ENCODE measurements around the gene TMEM135. TPM values are rescaled to one million over a fixed set of nuclear protein-coding genes. Genes with fewer than 3 reads are reported as not detected.

The TMEM135 gene
- total RNA-seq, 1 donor from 2014 or later: 20.6 TPM

DNA sequence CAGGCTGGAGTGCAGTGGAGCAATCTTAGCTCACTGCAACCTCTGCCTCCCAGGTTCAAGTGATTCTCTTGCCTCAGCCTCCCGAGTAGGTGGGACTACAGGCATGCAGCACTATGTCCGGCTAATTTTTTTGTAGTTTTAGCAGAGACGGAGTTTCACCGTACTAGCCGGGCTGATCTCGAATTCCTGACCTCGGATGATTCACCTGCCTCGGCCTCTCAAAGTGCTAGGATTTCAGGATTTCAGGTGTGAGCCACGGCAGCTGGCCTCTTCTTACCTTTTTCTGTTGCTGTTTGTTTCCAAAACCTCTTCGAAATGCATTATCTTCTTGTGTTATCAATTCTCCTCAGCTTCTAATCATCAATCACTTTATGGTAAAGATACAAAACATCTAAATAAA, 22.1 kb upstream of the TMEM135 start:
- Histone ChIP-seq H3K4me1 (ENCODE audit: insufficient read depth, low read length) (no peaks in the 10 kb centered on the region), H4K20me1 (ENCODE audit: insufficient read depth, low read length) (no peaks in the 10 kb centered on the region), H3K36me3 (ENCODE audit: insufficient read depth, low read length) (no peaks in the 10 kb centered on the region), H3K27ac (ENCODE audit: low read depth, low read length) (no peak overlapping the region), H3K79me2 (ENCODE audit: insufficient read depth, low read length) (no peaks in the 10 kb centered on the region), H3K9me3 (ENCODE audit: insufficient read depth, low read depth, low read length) (no peaks in the 10 kb centered on the region), H3K4me3 (ENCODE audit: insufficient read depth, low read depth, low read length) (no peak overlapping the region), H3K27me3 (ENCODE audit: insufficient read depth, low read length) (no peaks in the 10 kb centered on the region), H3K9ac (ENCODE audit: low read length) (no peak overlapping the region), H3K4me2 (ENCODE audit: low read length) (no peak overlapping the region), H2AFZ (ENCODE audit: low read depth, low read length) (no peak overlapping the region)
- TF ChIP-seq EZH2 (IDR thresholded peaks at IDR 0.05; ENCODE audit: insufficient read depth, low read length): no peak
- TF ChIP-seq, protein P1, sequence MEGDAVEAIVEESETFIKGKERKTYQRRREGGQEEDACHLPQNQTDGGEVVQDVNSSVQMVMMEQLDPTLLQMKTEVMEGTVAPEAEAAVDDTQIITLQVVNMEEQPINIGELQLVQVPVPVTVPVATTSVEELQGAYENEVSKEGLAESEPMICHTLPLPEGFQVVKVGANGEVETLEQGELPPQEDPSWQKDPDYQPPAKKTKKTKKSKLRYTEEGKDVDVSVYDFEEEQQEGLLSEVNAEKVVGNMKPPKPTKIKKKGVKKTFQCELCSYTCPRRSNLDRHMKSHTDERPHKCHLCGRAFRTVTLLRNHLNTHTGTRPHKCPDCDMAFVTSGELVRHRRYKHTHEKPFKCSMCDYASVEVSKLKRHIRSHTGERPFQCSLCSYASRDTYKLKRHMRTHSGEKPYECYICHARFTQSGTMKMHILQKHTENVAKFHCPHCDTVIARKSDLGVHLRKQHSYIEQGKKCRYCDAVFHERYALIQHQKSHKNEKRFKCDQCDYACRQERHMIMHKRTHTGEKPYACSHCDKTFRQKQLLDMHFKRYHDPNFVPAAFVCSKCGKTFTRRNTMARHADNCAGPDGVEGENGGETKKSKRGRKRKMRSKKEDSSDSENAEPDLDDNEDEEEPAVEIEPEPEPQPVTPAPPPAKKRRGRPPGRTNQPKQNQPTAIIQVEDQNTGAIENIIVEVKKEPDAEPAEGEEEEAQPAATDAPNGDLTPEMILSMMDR (IDR thresholded peaks at IDR 0.05; ENCODE audit: insufficient read depth, low read depth, low read length): no peak
- no peaks in the 10 kb centered on the region for H3K9me3 Mint-ChIP-seq (ENCODE audit: unreplicated experiment)
- H3K27me3 Mint-ChIP-seq (ENCODE audit: low read depth, unreplicated experiment): no peaks in the 10 kb centered on the region
- no peak overlapping the region for H3K4me3 Mint-ChIP-seq (ENCODE audit: unreplicated experiment)
- no peak overlapping the region for H3K27ac Mint-ChIP-seq (ENCODE audit: unreplicated experiment)
- peaks cover 4% of the 10 kb centered on the region for H3K4me1 Mint-ChIP-seq (ENCODE audit: low read depth, unreplicated experiment)
- FAIRE-seq (no peak), DNase-seq (ENCODE audit: low read depth) (no peak)
- H3K36me3 Mint-ChIP-seq (ENCODE audit: low read depth, unreplicated experiment): no peaks in the 10 kb centered on the region

DNA sequence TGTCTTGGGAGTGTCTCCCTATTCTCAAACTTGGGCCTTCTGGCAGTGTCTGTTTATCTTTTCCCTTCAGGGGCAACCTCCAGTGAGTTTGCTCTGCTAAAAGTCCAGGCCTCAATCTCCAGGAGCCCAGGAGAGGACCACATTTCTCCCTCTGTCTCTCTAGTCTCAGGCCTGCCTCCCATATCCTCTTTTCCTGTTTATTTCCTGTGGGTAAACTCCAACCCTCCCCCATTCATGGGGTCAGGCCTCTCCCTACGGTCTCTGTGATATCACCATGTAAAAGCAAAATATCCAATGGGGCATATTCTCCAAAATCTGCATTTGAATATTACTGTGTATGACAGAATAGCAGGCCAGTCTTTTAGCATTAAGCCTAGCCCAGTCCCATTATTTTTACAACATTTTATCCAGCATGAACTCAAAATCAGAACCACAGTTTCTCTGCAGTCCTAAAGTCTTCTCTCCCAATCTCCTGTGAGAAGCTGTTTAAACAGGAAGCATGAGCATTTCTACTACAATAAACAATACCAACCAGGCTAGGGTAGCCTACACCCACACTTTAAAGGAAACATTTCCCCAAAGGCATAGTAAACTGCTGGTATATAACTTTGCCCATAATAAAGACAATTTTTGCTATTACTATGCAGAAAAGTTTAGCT, 18.0 kb upstream of the TMEM135 start:
- TF ChIP-seq, protein P1 (IDR thresholded peaks at IDR 0.05; ENCODE audit: insufficient read depth, low read depth, low read length): no peak
- TF ChIP-seq EZH2 (IDR thresholded peaks at IDR 0.05; ENCODE audit: insufficient read depth, low read length): no peak
- Mint-ChIP-seq H3K4me3 (ENCODE audit: unreplicated experiment) (no peak overlapping the region), H3K9me3 (ENCODE audit: unreplicated experiment) (peaks cover 5% of the 10 kb centered on the region), H3K36me3 (ENCODE audit: low read depth, unreplicated experiment) (no peaks in the 10 kb centered on the region), H3K4me1 (ENCODE audit: low read depth, unreplicated experiment) (peaks cover 4% of the 10 kb centered on the region), H3K27me3 (ENCODE audit: low read depth, unreplicated experiment) (no peaks in the 10 kb centered on the region), H3K27ac (ENCODE audit: unreplicated experiment) (peak overlapping the region; percentile 23)
- no peaks in the 10 kb centered on the region for H3K27me3 ChIP-seq (ENCODE audit: insufficient read depth, low read length)
- H4K20me1 ChIP-seq (ENCODE audit: insufficient read depth, low read length): no peaks in the 10 kb centered on the region
- H3K79me2 ChIP-seq (ENCODE audit: insufficient read depth, low read length): no peaks in the 10 kb centered on the region
- no peak overlapping the region for H3K4me2 ChIP-seq (ENCODE audit: low read length)
- DNase-seq (ENCODE audit: low read depth): no peak
- no peak overlapping the region for H2AFZ ChIP-seq (ENCODE audit: low read depth, low read length)
- no peak for FAIRE-seq
- no peaks in the 10 kb centered on the region for H3K9me3 ChIP-seq (ENCODE audit: insufficient read depth, low read depth, low read length)
- no peak overlapping the region for H3K27ac ChIP-seq (ENCODE audit: low read depth, low read length)
- H3K4me3 ChIP-seq (ENCODE audit: insufficient read depth, low read depth, low read length): no peak overlapping the region
- H3K4me1 ChIP-seq (ENCODE audit: insufficient read depth, low read length): no peaks in the 10 kb centered on the region
- no peaks in the 10 kb centered on the region for H3K36me3 ChIP-seq (ENCODE audit: insufficient read depth, low read length)
- H3K9ac ChIP-seq (ENCODE audit: low read length): no peak overlapping the region

DNA sequence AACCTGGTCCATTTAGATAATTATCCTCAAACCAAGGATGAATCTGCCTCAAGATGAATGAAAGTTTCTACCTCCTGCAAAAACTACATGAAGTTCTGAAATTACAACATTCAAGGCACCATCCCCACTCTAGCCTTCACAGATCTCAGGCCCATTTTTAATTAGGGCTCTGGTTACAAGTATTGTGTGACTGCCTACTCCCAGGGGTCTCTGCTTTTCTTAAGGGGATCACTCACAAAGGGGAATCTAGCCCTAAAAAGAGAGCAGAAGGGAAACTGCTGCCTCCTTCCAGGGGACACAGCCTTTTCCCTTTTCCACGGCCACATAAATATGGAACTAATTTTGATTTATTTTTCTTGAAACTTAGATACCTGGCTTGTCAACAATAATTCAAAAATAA, 17.4 kb upstream of the TMEM135 start:
- no peak overlapping the region for H3K4me3 ChIP-seq (ENCODE audit: insufficient read depth, low read depth, low read length)
- Mint-ChIP-seq H3K36me3 (ENCODE audit: low read depth, unreplicated experiment) (no peaks in the 10 kb centered on the region), H3K4me1 (ENCODE audit: low read depth, unreplicated experiment) (peaks cover 4% of the 10 kb centered on the region), H3K9me3 (ENCODE audit: unreplicated experiment) (peaks cover 5% of the 10 kb centered on the region), H3K27me3 (ENCODE audit: low read depth, unreplicated experiment) (no peaks in the 10 kb centered on the region), H3K27ac (ENCODE audit: unreplicated experiment) (no peak overlapping the region), H3K4me3 (ENCODE audit: unreplicated experiment) (no peak overlapping the region)
- no peaks in the 10 kb centered on the region for H3K79me2 ChIP-seq (ENCODE audit: insufficient read depth, low read length)
- H3K9me3 ChIP-seq (ENCODE audit: insufficient read depth, low read depth, low read length): no peaks in the 10 kb centered on the region
- H3K4me2 ChIP-seq (ENCODE audit: low read length): no peak overlapping the region
- no peak overlapping the region for H2AFZ ChIP-seq (ENCODE audit: low read depth, low read length)
- no peaks in the 10 kb centered on the region for H3K36me3 ChIP-seq (ENCODE audit: insufficient read depth, low read length)
- FAIRE-seq: no peak
- no peak overlapping the region for H3K27ac ChIP-seq (ENCODE audit: low read depth, low read length)
- no peaks in the 10 kb centered on the region for H4K20me1 ChIP-seq (ENCODE audit: insufficient read depth, low read length)
- no peaks in the 10 kb centered on the region for H3K4me1 ChIP-seq (ENCODE audit: insufficient read depth, low read length)
- H3K9ac ChIP-seq (ENCODE audit: low read length): no peak overlapping the region
- no peak for DNase-seq (ENCODE audit: low read depth)
- TF ChIP-seq, protein P1 (IDR thresholded peaks at IDR 0.05; ENCODE audit: insufficient read depth, low read depth, low read length): no peak
- no peak for TF ChIP-seq EZH2 (IDR thresholded peaks at IDR 0.05; ENCODE audit: insufficient read depth, low read length)
- no peaks in the 10 kb centered on the region for H3K27me3 ChIP-seq (ENCODE audit: insufficient read depth, low read length)
